Measurements from ENCODE around the gene RELL1.

The RELL1 gene

GRCh38 chr4:37597034-37597433 is 89.1 kb downstream of the RELL1 start:
- no peak for DNase-seq (ENCODE audit: low spot score)

- DNase-seq (ENCODE audit: low spot score): no peak
Measured at GRCh38 chr4:37595875-37596680, 90.1 kb downstream of the RELL1 start.

GRCh38 chr4:37594099-37594498 is 92.1 kb downstream of the RELL1 start:
- DNase-seq (ENCODE audit: low spot score): no peak

- no peak for DNase-seq (ENCODE audit: low spot score)
Measured at GRCh38 chr4:37591349-37591748, 94.8 kb downstream of the RELL1 start.

GRCh38 chr4:37590016-37590415 is 96.2 kb downstream of the RELL1 start:
- DNase-seq (ENCODE audit: low spot score): no peak

- no peak for DNase-seq (ENCODE audit: low spot score)
Measured at GRCh38 chr4:37588150-37588549, 98.0 kb downstream of the RELL1 start.

GRCh38 chr4:37586194-37586593 is 100.0 kb downstream of the RELL1 start:
- DNase-seq (ENCODE audit: low spot score): no peak

GRCh38 chr4:37584493-37585060 is 101.6 kb downstream of the RELL1 start:
- no peak for DNase-seq (ENCODE audit: low spot score)

GRCh38 chr4:37584071-37584470 is 102.1 kb downstream of the RELL1 start:
- no peak for DNase-seq (ENCODE audit: low spot score)

- no peak for DNase-seq (ENCODE audit: low spot score)
Measured at GRCh38 chr4:37573566-37573965, 112.6 kb downstream of the RELL1 start.

GRCh38 chr4:37568489-37568888 is 117.7 kb downstream of the RELL1 start:
- DNase-seq (ENCODE audit: low spot score): no peak

GRCh38 chr4:37567836-37568235 is 118.3 kb downstream of the RELL1 start:
- DNase-seq (ENCODE audit: low spot score): no peak

- DNase-seq (ENCODE audit: low spot score): no peak
Measured at GRCh38 chr4:37562592-37562991, 123.6 kb downstream of the RELL1 start.

GRCh38 chr4:37561803-37562207 is 124.4 kb downstream of the RELL1 start:
- DNase-seq (ENCODE audit: low spot score): no peak

- no peak for DNase-seq (ENCODE audit: low spot score)
Measured at GRCh38 chr4:37561196-37561802, 124.9 kb downstream of the RELL1 start.

All from germinal center (tissue), 1 donor.